Liver (tissue), 9 donors: ENCODE data around the gene KRTAP5-3. TPM values are rescaled to one million over a fixed set of nuclear protein-coding genes. Genes with fewer than 3 reads are reported as not detected.
A peak's percentile ranks its signal among the peaks of the same experiment; 100 is the strongest.

Experiments used
- DNase-seq: peaks from one replicate; pipeline ENCODE4 v3.0.0-alpha.2; 2017; ENCODE audit warnings: low spot score
- H3K27ac ChIP-seq, 2 donors: one replicate each; pipeline ENCODE4 v1.7.0; 2013; ENCODE audit warnings: inconsistent platforms in 2 of 2, low read length in 2 of 2, control low read depth in 1 of 2, low read depth in 1 of 2, mild to moderate bottlenecking in 1 of 2
- H3K27me3 ChIP-seq, 4 donors: one replicate each; pipeline versions ENCODE4 v1.6.1 to v1.7.0; 2013; ENCODE audit warnings: low read length in 3 of 4, inconsistent platforms in 1 of 4, mild to moderate bottlenecking in 1 of 4, moderate library complexity in 1 of 4; ENCODE audit not compliant: control insufficient read depth in 4 of 4, insufficient read depth in 4 of 4
- H3K36me3 ChIP-seq, 4 donors: one replicate each; pipeline versions ENCODE4 v1.6.1 to v1.7.0; 2013; ENCODE audit warnings: low read length in 3 of 4, mild to moderate bottlenecking in 3 of 4, low read depth in 1 of 4, moderate library complexity in 1 of 4; ENCODE audit not compliant: control insufficient read depth in 4 of 4, insufficient read depth in 3 of 4
- H3K4me1 ChIP-seq, 4 donors: one replicate each; pipeline versions ENCODE4 v1.6.1 to v1.7.0; 2013; ENCODE audit warnings: low read length in 3 of 4, mild to moderate bottlenecking in 3 of 4, moderate library complexity in 1 of 4; ENCODE audit not compliant: control insufficient read depth in 4 of 4, insufficient read depth in 4 of 4
- H3K4me3 ChIP-seq, 3 donors: one replicate each; pipeline versions ENCODE4 v1.6.1 to v1.7.0; 2013; ENCODE audit warnings: low read length in 3 of 3, control low read depth in 1 of 3, low read depth in 1 of 3, mild to moderate bottlenecking in 1 of 3
- H3K9ac ChIP-seq, 2 donors: one replicate each; pipeline ENCODE4 v1.7.0; 2013; ENCODE audit warnings: low read length in 2 of 2, mild to moderate bottlenecking in 2 of 2, moderate library complexity in 2 of 2, control low read depth in 1 of 2, low read depth in 1 of 2
- H3K9me3 ChIP-seq, 4 donors: one replicate each; pipeline versions ENCODE4 v1.6.1 to v1.7.0; 2013; ENCODE audit warnings: low read length in 3 of 4; ENCODE audit not compliant: control insufficient read depth in 4 of 4
- FOXA1 ChIP-seq: IDR thresholded peaks from 2 replicates; pipeline ENCODE4 v1.6.1; 2016; ENCODE audit warnings: antibody characterized with exemption
- FOXA2 ChIP-seq: IDR thresholded peaks from 2 replicates; pipeline ENCODE4 v1.6.1; 2016; ENCODE audit warnings: antibody characterized with exemption
- GABPA ChIP-seq, 2 donors: IDR thresholded peaks in 1 of 2; conservative IDR thresholded peaks in 1 of 2; 2 replicates each; pipeline ENCODE4 v1.6.1; 2016; ENCODE audit warnings: antibody characterized with exemption in 2 of 2, mild to moderate bottlenecking in 1 of 2, moderate library complexity in 1 of 2
- HNF4A ChIP-seq, 2 donors: conservative IDR thresholded peaks; 2 replicates each; pipeline ENCODE4 v1.6.1; 2016; ENCODE audit warnings: antibody characterized with exemption in 2 of 2, mild to moderate bottlenecking in 2 of 2
- HNF4G ChIP-seq: IDR thresholded peaks from 2 replicates; pipeline ENCODE4 v1.6.1; 2016; ENCODE audit warnings: antibody characterized with exemption
- JUND ChIP-seq, 2 donors: IDR thresholded peaks; 2 replicates each; pipeline ENCODE4 v1.6.1; 2016; ENCODE audit warnings: antibody characterized with exemption in 2 of 2
- RAD21 ChIP-seq, 2 donors: IDR thresholded peaks; 2 replicates each; pipeline ENCODE4 v1.6.1; 2016; ENCODE audit warnings: antibody characterized with exemption in 2 of 2, mild to moderate bottlenecking in 2 of 2
- REST ChIP-seq: IDR thresholded peaks from 2 replicates; pipeline ENCODE4 v1.6.1; 2016; ENCODE audit warnings: antibody characterized with exemption, mild to moderate bottlenecking
- RXRA ChIP-seq, 2 donors: IDR thresholded peaks; 2 replicates each; pipeline ENCODE4 v1.6.1; 2017 to 2018; ENCODE audit warnings: antibody characterized with exemption in 2 of 2, mild to moderate bottlenecking in 1 of 2
- SP1 ChIP-seq: IDR thresholded peaks from 2 replicates; pipeline ENCODE4 v1.6.1; 2018; ENCODE audit warnings: antibody characterized with exemption, mild to moderate bottlenecking
- YY1 ChIP-seq: IDR thresholded peaks from 2 replicates; pipeline ENCODE4 v1.6.1; 2016; ENCODE audit warnings: antibody characterized with exemption, mild to moderate bottlenecking
- WGBS: extraction: QIAGEN DNeasy Blood & Tissue Kit; methylation state at CpG from one replicate; pipeline ENCODE4 v1.1.7; 2013; 5-methylcytosine and 5-hydroxymethylcytosine counted together
- polyA plus RNA-seq, 2 donors: library from polyadenylated mRNA; stranded (reverse) in 1 of 2; unstranded in 1 of 2; fragments of 200-250 nt in 1 of 2; fragments of >200 nt in 1 of 2; fragmentation: Nextera tagmentation in 1 of 2; extraction: Ambion mirVana in 1 of 2; gene quantifications; one replicate each; pipeline versions ENCODE4 v1.2.1 to v1.2.3, GENCODE V29; 2013 to 2015
- total RNA-seq, 2 donors: library from RNA; depleted of rRNA; stranded (reverse); fragments of >200 nt; gene quantifications; one replicate each; pipeline ENCODE4 v1.2.3, GENCODE V29; 2014
- TF ChIP-seq, protein P1 (sequence below): fragments of 150-350 bp; IDR thresholded peaks from 2 replicates; pipeline ENCODE4 v1.5.1; 2017; ENCODE audit warnings: improper control_type of control experiment, low read depth, low read length; ENCODE audit not compliant: missing input control
- TF ChIP-seq, protein P2 (sequence below): IDR thresholded peaks from 2 replicates; pipeline ENCODE4 v1.6.1; 2016; ENCODE audit warnings: antibody characterized with exemption
- donor health status: healthy.
- donor health status: healthy.
- donor health status: healthy.
- donor health status: healthy.
- donor health status: healthy.

KRTAP5-3 gene
- total and polyA plus RNA-seq, 4 donors, result not detected

- TF ChIP-seq, protein P1, sequence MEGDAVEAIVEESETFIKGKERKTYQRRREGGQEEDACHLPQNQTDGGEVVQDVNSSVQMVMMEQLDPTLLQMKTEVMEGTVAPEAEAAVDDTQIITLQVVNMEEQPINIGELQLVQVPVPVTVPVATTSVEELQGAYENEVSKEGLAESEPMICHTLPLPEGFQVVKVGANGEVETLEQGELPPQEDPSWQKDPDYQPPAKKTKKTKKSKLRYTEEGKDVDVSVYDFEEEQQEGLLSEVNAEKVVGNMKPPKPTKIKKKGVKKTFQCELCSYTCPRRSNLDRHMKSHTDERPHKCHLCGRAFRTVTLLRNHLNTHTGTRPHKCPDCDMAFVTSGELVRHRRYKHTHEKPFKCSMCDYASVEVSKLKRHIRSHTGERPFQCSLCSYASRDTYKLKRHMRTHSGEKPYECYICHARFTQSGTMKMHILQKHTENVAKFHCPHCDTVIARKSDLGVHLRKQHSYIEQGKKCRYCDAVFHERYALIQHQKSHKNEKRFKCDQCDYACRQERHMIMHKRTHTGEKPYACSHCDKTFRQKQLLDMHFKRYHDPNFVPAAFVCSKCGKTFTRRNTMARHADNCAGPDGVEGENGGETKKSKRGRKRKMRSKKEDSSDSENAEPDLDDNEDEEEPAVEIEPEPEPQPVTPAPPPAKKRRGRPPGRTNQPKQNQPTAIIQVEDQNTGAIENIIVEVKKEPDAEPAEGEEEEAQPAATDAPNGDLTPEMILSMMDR, result no peak
Measured at GRCh38 chr11:1650918-1651262, 42.6 kb upstream of the KRTAP5-3 start (continued).

DNA sequence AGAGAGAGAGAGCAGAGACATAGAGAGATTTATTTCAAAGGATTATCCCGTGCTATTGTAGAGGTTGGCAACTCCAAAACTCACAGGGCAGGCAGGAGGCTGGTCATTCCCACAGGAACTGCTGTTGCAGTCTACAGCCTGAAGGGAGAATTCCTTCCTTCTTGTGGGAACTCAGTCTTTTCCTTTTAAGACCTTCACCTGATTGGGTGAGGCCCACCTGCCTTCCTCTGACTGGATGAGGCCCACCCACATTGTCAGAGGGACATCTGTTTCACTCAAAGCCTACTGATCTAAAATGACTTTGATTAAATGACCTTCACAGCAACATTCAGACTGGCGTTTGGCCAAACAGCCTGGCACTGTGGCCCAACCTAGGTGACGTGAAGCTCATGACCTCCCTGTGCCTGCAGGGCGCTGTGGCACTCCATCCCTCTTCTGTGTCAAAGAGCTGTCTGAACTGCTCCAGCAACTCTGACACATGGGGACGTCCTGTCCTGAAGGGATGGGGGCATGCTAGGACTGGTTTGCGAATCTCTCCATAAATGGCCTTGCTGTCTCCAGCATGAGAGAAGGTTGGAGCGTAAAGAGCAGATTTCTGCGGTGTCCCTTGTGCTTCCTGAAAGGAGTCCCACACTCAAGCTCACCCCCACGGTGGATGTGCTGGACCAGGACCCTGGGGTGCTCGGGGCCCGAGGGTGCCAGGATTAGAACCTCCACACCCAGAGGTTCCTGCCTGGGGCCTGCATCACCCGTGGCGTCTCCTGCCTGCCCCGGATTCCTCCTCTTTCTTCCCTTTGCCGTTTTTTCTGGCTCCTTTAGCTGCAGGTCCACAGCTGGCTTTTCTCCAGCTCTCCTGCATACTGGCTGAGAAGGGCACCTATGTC, 42.0 kb upstream of the KRTAP5-3 start:
- no peaks in the 10 kb centered on the region for H3K36me3 ChIP-seq
- no peak overlapping the region for H3K9ac ChIP-seq
- H3K27ac ChIP-seq, result no peak overlapping the region
- no peaks in the 10 kb centered on the region for H3K9me3 ChIP-seq
- H3K4me1 ChIP-seq, result peaks cover 17 to 37% (median 29%) of the 10 kb centered on the region in 4 donors
- WGBS, result 74% methylated on average over 15 of the region's 15 CpGs
- DNase-seq, result no peak
- no peaks in the 10 kb centered on the region for H3K27me3 ChIP-seq
- TF ChIP-seq GABPA (IDR thresholded peaks at IDR 0.05 in 1 of 2, conservative IDR thresholded peaks at IDR 0.05 in 1 of 2) (no peak), RXRA (IDR thresholded peaks at IDR 0.05) (peak in 1 of 2 donors; percentile 48), SP1 (peak; percentile 33)
- no peak overlapping the region for H3K4me3 ChIP-seq

DNA sequence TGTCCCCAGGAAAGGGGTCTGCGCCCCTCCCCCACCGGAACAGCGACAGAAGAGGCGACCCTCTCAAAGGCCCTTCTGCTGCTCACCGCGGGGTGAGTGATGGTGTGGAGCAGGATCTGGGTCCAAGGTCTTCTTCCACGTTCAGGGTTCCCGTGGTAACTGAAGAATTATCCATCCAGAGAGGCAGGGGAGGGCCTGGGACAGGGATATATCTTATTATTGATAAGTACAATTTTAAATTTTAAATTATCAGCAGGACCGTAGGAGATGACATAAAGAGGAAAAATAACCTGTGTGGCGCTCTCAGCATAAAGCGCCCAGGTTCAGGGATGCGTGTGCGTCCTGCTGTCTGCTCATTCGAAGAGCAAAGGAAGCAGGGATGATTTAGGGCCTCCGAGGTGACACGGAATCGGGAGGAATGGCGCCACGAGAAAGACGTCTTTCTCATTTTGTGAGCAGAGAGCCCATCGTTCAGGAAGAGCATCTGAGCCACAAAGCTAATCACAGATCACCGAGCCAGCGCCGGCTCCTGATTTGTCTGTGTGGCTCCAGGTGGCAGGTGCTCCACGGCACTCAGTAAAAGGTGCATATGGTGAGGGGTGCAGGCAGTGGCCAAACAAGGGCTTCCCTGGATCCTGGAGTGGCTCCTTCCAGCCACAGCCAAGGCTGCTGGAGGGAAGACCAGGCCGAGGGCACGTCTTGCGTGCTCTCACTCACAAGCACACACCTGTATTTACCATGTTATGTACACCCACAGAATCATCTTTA, 40.6 kb upstream of the KRTAP5-3 start:
- Histone ChIP-seq H3K36me3 (no peaks in the 10 kb centered on the region), H3K9me3 (no peaks in the 10 kb centered on the region), H3K9ac (no peak overlapping the region), H3K4me1 (peaks cover 10 to 22% (median 15%) of the 10 kb centered on the region in 4 donors), H3K4me3 (no peak overlapping the region), H3K27me3 (no peaks in the 10 kb centered on the region), H3K27ac (no peak overlapping the region)
- 90% methylated on average over 28 of the region's 28 CpGs for WGBS
- DNase-seq, result no peak
- TF ChIP-seq YY1, result no peak
- no peak for TF ChIP-seq REST
- TF ChIP-seq RXRA (IDR thresholded peaks at IDR 0.05), result no peak
- TF ChIP-seq RAD21 (IDR thresholded peaks at IDR 0.05), result no peak
- TF ChIP-seq HNF4A (conservative IDR thresholded peaks at IDR 0.05), result no peak
- no peak for TF ChIP-seq FOXA2
- no peak for TF ChIP-seq GABPA (IDR thresholded peaks at IDR 0.05 in 1 of 2, conservative IDR thresholded peaks at IDR 0.05 in 1 of 2)
- TF ChIP-seq JUND (IDR thresholded peaks at IDR 0.05), result no peak
- TF ChIP-seq FOXA1, result no peak
- TF ChIP-seq, protein P2, sequence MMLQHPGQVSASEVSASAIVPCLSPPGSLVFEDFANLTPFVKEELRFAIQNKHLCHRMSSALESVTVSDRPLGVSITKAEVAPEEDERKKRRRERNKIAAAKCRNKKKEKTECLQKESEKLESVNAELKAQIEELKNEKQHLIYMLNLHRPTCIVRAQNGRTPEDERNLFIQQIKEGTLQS, result no peak
- TF ChIP-seq SP1, result no peak
- TF ChIP-seq HNF4G, result no peak
